ENCODE results near the gene BUB1.

Gene BUB1

GRCh38 chr2:110679337-110679707 is 1.5 kb upstream of the BUB1 start:
- no peak overlapping the region for H3K4me3 ChIP-seq (ENCODE audit: low read depth, low read length)
- in situ Hi-C loops (cut with HindIII; ENCODE audit: low sequenced_read_pairs), result no loop called here
- no peak for DNase-seq (ENCODE audit: low read depth, low spot score)
- no peak for TF ChIP-seq CTCF (IDR thresholded peaks at IDR 0.05; ENCODE audit: low read depth, low read length)

GRCh38 chr2:110678457-110679336 is 834 bp upstream of the BUB1 start:
- no peak for TF ChIP-seq CTCF (IDR thresholded peaks at IDR 0.05; ENCODE audit: low read depth, low read length)
- peak overlapping the region; percentile 88 for H3K4me3 ChIP-seq (ENCODE audit: low read depth, low read length)
- in situ Hi-C loops (cut with HindIII; ENCODE audit: low sequenced_read_pairs), result no loop called here
- no peak for DNase-seq (ENCODE audit: low read depth, low spot score)

GRCh38 chr2:110677080-110677479 is 783 bp downstream of the BUB1 start:
- in situ Hi-C loops (cut with HindIII; ENCODE audit: low sequenced_read_pairs), result no loop called here
- H3K4me3 ChIP-seq (ENCODE audit: low read depth, low read length), result peak overlapping the region; percentile 88
- DNase-seq (ENCODE audit: low read depth, low spot score), result no peak
- no peak for TF ChIP-seq CTCF (IDR thresholded peaks at IDR 0.05; ENCODE audit: low read depth, low read length)

DNA sequence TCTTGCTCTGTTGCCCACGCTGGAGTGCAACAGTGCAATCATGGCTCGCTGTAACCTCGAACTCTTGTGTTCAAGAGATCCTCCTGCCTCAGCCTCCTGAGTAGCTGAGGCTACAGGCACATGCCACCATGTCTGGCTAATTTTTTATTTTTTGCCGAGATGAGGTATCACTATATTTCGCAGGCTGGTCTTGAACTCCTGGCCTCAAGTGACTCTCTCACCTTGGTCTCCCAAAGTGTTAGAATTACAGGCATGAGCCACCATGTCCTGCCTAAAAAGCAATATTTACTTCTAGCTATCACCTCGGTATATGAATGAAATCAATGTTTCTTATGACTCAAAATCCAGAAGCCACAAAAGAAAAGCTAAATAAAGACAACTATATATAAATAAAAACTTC is 2.2 kb downstream of the BUB1 start:
- H3K4me3 ChIP-seq (ENCODE audit: low read depth, low read length), result no peak overlapping the region
- in situ Hi-C loops (cut with HindIII; ENCODE audit: low sequenced_read_pairs), result no loop called here
- no peak for TF ChIP-seq CTCF (IDR thresholded peaks at IDR 0.05; ENCODE audit: low read depth, low read length)
- DNase-seq (ENCODE audit: low read depth, low spot score), result no peak

DNA sequence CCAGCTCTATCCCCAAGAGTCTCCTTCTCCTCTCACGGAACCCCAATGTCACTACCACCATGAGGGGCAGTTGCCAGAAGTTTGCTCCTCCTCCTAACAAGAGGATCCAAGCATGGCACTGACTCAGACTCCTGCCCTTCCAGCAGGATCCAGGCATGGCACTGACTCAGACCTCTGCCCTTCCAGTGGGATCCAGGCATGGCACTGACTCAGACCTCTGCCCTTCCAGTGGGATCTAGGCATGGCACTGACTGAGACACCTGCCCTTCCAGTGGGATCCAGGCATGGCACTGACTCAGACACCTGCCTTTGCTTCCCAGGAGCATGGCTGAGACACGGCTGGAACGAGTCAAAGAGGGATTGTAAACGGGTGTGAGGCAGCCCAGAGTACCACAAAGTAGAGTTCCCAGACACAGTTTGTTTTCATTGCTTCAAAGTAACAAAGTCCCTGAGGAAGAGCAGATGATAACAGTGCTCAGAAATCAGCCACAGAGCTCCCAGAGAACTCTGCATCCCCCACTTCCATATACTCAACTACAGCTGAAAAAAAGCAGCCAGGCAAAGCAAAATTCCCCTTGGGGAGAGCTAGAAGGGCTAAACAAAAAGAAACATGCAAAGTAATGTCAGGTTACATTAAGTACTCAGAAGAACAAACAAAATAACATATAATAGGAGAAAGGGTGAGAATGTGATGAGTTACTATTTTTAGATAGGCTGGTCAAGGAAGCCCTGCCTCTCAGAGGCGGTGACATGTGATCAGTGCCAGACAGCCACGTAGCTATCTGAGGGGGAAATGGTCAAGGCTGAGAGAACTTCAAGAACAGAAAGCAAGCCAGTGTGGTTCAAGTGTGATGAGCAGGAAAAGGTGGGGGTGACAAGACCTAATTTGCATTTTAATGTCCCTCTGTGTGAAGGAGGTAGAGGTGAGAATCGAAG is 3.0 kb downstream of the BUB1 start:
- peak; percentile 48 for DNase-seq (ENCODE audit: low read depth, low spot score)
- no peak overlapping the region for H3K4me3 ChIP-seq (ENCODE audit: low read depth, low read length)
- TF ChIP-seq CTCF (IDR thresholded peaks at IDR 0.05; ENCODE audit: low read depth, low read length), result no peak
- in situ Hi-C loops (cut with HindIII; ENCODE audit: low sequenced_read_pairs), result no loop called here

- H3K4me3 ChIP-seq (ENCODE audit: low read depth, low read length), result no peak overlapping the region
- no peak for DNase-seq (ENCODE audit: low read depth, low spot score)
These were observed 4.7 kb downstream of the BUB1 start for GRCh38 chr2:110673201-110673600.

More at GRCh38 chr2:110673201-110673600, 4.7 kb downstream of the BUB1 start:
- TF ChIP-seq CTCF (IDR thresholded peaks at IDR 0.05; ENCODE audit: low read depth, low read length), result no peak
- in situ Hi-C loops (cut with HindIII; ENCODE audit: low sequenced_read_pairs), result no loop called here
